Measurements from ENCODE around the gene NOD2.

GRCh38 chr16:50706250-50706649 is 12.8 kb downstream of the NOD2 start:
- TF ChIP-seq CTCF (conservative IDR thresholded peaks at IDR 0.05) (no peak), EZH2 (IDR thresholded peaks at IDR 0.05; ENCODE audit: low read depth) (no peak)
